T-helper 2 cell treated with Interferon-gamma antibody and Interleukin-4, amounts not matched to agents 5 μg/mL and 100 μg/mL, for 36 hours (primary cell): ENCODE results near the gene PLA1A.

Source experiments
- DNase-seq: peaks from one replicate; pipeline ENCODE4 v3.0.0; 2021; ENCODE audit warnings: low spot score
- H3K27ac Mint-ChIP-seq: one replicate; pipeline ENCODE4 v1.8.0; 2021; ENCODE audit warnings: mild to moderate bottlenecking, mixed read lengths
- H3K27me3 Mint-ChIP-seq: one replicate; pipeline ENCODE4 v1.8.0; 2021; ENCODE audit warnings: low read depth, mixed read lengths
- H3K36me3 Mint-ChIP-seq: one replicate; pipeline ENCODE4 v1.8.0; 2021; ENCODE audit warnings: low read depth, mixed read lengths
- H3K4me1 Mint-ChIP-seq: one replicate; pipeline ENCODE4 v1.8.0; 2021; ENCODE audit warnings: low read depth, mixed read lengths
- H3K4me3 Mint-ChIP-seq: one replicate; pipeline ENCODE4 v1.8.0; 2022; ENCODE audit warnings: mild to moderate bottlenecking, moderate library complexity, mixed read lengths
- H3K9me3 Mint-ChIP-seq: one replicate; pipeline ENCODE4 v1.8.0; 2021; ENCODE audit warnings: mixed read lengths

Gene PLA1A

GRCh38 chr3:119608405-119609000, 10.8 kb downstream of the PLA1A start:
- no peak overlapping the region for H3K4me3 Mint-ChIP-seq
- peaks cover 31% of the 10 kb centered on the region for H3K27me3 Mint-ChIP-seq
- no peak for DNase-seq
- peaks cover 5% of the 10 kb centered on the region for H3K4me1 Mint-ChIP-seq
- H3K27ac Mint-ChIP-seq: no peak overlapping the region
- H3K36me3 Mint-ChIP-seq: no peaks in the 10 kb centered on the region
- H3K9me3 Mint-ChIP-seq: no peaks in the 10 kb centered on the region

GRCh38 chr3:119609301-119609700, 11.6 kb downstream of the PLA1A start:
- no peak overlapping the region for H3K27ac Mint-ChIP-seq
- no peak overlapping the region for H3K4me3 Mint-ChIP-seq
- H3K36me3 Mint-ChIP-seq: no peaks in the 10 kb centered on the region
- no peak for DNase-seq
- peaks cover 5% of the 10 kb centered on the region for H3K4me1 Mint-ChIP-seq
- H3K27me3 Mint-ChIP-seq: peaks cover 31% of the 10 kb centered on the region
- H3K9me3 Mint-ChIP-seq: no peaks in the 10 kb centered on the region

GRCh38 chr3:119611664-119612063, 14.0 kb downstream of the PLA1A start:
- H3K27me3 Mint-ChIP-seq: peaks cover 31% of the 10 kb centered on the region
- no peak overlapping the region for H3K27ac Mint-ChIP-seq
- no peak overlapping the region for H3K4me3 Mint-ChIP-seq
- H3K9me3 Mint-ChIP-seq: no peaks in the 10 kb centered on the region
- DNase-seq: no peak
- H3K36me3 Mint-ChIP-seq: no peaks in the 10 kb centered on the region
- no peaks in the 10 kb centered on the region for H3K4me1 Mint-ChIP-seq

DNA sequence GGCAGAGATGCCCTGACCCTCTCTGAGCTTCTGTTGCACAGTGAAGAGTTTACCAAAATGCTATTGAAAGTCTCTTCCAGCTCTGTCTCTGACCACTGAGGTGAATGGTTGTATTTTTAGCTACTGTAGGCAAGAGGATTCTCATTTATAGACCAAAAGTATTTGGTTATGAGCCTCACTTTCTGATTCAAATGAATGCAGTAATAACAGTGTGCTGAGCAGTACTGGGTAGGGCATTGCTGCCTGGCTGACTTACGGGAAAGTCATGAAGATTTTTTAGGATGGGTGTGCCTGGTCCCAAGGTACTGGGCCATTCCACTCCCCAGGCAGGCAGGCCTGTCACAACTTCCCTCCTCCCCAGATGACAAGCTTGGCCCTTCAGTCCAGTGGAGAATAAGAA, 15.5 kb downstream of the PLA1A start:
- Mint-ChIP-seq H3K4me3 (no peak overlapping the region), H3K27me3 (peaks cover 25% of the 10 kb centered on the region), H3K36me3 (no peaks in the 10 kb centered on the region), H3K27ac (no peak overlapping the region), H3K4me1 (no peaks in the 10 kb centered on the region), H3K9me3 (no peaks in the 10 kb centered on the region)
- no peak for DNase-seq

DNA sequence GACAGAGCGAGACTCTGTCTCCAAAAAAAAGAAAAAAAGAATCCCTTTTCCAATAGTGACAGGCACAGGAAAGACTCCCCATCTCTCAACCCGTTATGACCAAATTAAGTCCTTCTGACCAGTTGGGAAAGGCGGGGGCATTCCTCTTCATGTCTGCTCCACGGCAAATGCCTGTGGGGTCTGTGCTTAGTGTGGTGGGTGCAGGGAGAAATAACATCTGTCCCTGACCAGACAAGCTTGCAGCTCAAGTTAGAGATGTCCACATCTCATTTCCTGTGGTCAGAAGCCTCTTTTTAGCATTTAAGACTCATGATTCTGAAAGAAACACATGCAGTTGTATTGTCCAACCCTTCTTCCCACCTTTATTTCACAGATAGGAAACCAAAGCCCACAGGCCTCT, 16.2 kb downstream of the PLA1A start:
- H3K27ac Mint-ChIP-seq: no peak overlapping the region
- no peak overlapping the region for H3K4me3 Mint-ChIP-seq
- H3K36me3 Mint-ChIP-seq: no peaks in the 10 kb centered on the region
- DNase-seq: no peak
- H3K4me1 Mint-ChIP-seq: no peaks in the 10 kb centered on the region
- no peaks in the 10 kb centered on the region for H3K9me3 Mint-ChIP-seq
- peaks cover 22% of the 10 kb centered on the region for H3K27me3 Mint-ChIP-seq

- no peaks in the 10 kb centered on the region for H3K4me1 Mint-ChIP-seq
- H3K27ac Mint-ChIP-seq: no peak overlapping the region
- H3K27me3 Mint-ChIP-seq: peaks cover 6% of the 10 kb centered on the region
- H3K36me3 Mint-ChIP-seq: no peaks in the 10 kb centered on the region
- no peak for DNase-seq
- H3K9me3 Mint-ChIP-seq: no peaks in the 10 kb centered on the region
- no peak overlapping the region for H3K4me3 Mint-ChIP-seq
Observed at GRCh38 chr3:119616056-119616455, 18.4 kb downstream of the PLA1A start.

DNA sequence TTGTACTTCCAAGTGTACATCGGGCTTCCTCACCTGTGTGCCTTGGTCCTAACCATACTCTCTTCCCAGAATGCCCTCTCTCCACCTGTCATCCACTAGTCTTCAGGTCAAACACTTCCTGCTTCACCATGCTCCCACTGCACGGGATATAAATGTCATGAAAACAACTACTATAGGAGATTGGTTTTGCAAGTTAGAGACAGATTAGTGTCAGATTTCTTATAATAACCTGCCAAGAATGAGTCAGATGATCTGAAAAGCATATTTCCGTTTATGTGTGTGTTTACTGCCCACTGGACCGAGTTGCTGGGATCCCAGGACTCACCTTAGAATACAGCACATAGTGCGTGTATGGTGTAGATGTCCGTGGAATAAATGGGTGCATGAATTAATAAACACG, 21.4 kb downstream of the PLA1A start:
- Mint-ChIP-seq H3K4me1 (no peaks in the 10 kb centered on the region), H3K4me3 (no peak overlapping the region), H3K9me3 (no peaks in the 10 kb centered on the region), H3K36me3 (no peaks in the 10 kb centered on the region), H3K27ac (no peak overlapping the region), H3K27me3 (no peaks in the 10 kb centered on the region)
- no peak for DNase-seq

DNA sequence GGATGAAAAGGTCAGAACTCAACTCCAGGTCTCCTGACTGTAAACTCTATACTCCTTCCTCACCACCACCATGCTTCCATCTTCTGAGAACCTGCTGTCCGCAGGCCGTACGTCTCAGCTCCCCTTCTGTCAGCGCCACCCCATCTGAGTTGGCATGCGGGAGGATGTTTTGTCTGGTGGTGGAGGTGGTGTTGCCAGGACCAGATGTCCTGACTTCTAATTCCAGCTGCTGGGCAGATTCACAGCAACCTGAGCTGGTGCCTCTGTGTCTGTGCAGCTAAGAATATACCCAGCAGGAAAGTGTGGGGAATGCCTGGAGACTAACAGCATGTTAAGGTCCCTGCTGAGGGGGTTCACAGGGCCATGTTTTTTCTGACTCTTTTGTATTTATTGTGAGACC, 23.2 kb downstream of the PLA1A start:
- Mint-ChIP-seq H3K9me3 (no peaks in the 10 kb centered on the region), H3K4me3 (no peak overlapping the region), H3K36me3 (no peaks in the 10 kb centered on the region), H3K4me1 (no peaks in the 10 kb centered on the region), H3K27ac (no peak overlapping the region), H3K27me3 (no peaks in the 10 kb centered on the region)
- DNase-seq: no peak

GRCh38 chr3:119624002-119624720, 26.5 kb downstream of the PLA1A start:
- no peaks in the 10 kb centered on the region for H3K9me3 Mint-ChIP-seq
- no peak overlapping the region for H3K4me3 Mint-ChIP-seq
- peaks cover 20% of the 10 kb centered on the region for H3K4me1 Mint-ChIP-seq
- H3K27me3 Mint-ChIP-seq: no peaks in the 10 kb centered on the region
- peaks cover 2% of the 10 kb centered on the region for H3K36me3 Mint-ChIP-seq
- H3K27ac Mint-ChIP-seq: no peak overlapping the region
- no peak for DNase-seq

DNA sequence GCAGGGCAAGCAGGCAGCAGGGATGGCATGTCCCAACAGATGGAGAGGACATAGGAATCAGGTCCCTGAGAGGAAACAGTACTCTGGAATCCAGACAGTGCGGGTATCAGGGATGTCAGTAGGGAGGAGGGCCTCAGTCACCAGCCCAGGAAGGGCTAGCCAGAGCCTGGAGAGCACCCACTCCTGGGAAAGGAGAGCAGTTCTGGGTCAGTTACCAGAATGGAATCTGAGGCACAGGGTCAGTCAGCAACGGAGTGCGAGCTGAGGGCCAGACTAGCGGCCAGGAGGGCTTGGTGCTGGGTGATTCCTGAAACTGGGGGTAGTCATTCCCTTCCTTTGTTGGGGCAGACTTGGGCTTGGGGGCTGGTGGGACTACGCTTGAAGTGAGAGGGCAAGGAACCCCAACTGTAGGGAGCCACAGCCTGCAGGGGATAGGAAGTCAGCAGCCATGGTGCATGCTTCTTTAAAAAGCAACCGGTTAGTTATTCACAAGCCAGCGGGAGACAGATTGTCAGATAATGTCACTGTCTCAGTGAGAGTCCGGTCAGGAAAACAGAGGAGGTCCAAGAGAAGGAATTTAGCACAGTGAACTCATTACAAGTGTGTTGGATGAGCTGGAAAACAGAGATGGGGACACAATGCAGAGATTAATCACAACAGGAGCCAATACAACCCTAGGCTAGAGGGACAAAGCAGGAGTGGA, 27.9 kb downstream of the PLA1A start:
- no peak for DNase-seq
- H3K27ac Mint-ChIP-seq: no peak overlapping the region
- H3K4me1 Mint-ChIP-seq: peaks cover 25% of the 10 kb centered on the region
- peaks cover 2% of the 10 kb centered on the region for H3K36me3 Mint-ChIP-seq
- no peaks in the 10 kb centered on the region for H3K27me3 Mint-ChIP-seq
- no peaks in the 10 kb centered on the region for H3K9me3 Mint-ChIP-seq
- H3K4me3 Mint-ChIP-seq: no peak overlapping the region

DNA sequence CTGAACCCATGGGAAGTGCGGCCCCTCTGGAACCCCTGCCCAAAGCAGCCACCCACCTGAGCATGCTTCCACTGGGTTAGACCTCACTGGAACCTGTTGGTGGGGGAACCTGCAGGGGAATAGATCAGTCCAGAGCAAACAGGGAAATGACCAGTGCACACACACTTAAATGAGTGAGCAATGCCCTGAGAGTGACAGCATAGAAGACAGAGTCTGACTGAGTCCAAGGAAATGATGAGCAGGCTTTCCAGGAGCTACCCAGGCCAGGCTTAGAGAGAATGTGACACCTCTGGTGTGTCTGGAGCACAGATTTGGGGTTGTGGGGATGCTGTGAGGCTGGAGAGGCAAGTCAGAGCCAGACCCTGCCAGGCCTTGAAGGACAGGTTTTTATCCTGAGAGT, 28.5 kb downstream of the PLA1A start:
- Mint-ChIP-seq H3K36me3 (peaks cover 2% of the 10 kb centered on the region), H3K9me3 (no peaks in the 10 kb centered on the region), H3K4me3 (no peak overlapping the region)

DNA sequence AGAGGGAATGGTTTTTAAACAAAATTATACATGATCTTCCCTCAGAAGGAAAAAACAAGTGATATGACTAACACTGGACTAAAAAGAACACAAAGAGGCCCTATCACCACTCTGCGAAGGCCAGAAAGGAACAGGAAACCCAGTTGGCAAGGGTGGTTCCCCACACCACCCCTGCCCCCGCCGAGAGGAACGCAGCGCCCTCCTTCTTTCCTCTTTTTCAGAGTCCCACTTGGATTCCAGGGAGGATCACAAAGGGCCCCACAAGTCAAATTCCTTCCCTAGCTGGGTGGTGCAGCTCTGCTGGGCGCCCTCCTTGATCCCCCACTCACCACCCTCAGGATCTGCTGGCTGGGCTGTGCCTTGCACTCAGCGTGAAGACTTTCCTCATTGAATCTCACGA, 29.8 kb downstream of the PLA1A start:
- Mint-ChIP-seq H3K36me3 (peaks cover 2% of the 10 kb centered on the region), H3K9me3 (no peaks in the 10 kb centered on the region), H3K27me3 (no peaks in the 10 kb centered on the region), H3K27ac (no peak overlapping the region), H3K4me1 (peaks cover 28% of the 10 kb centered on the region), H3K4me3 (peak overlapping the region; percentile 10)
- DNase-seq: no peak

More for the DNA sequence above, 28.5 kb downstream of the PLA1A start:
- Mint-ChIP-seq H3K27me3 (no peaks in the 10 kb centered on the region), H3K4me1 (peaks cover 28% of the 10 kb centered on the region), H3K27ac (no peak overlapping the region)
- no peak for DNase-seq

- Mint-ChIP-seq H3K9me3 (no peaks in the 10 kb centered on the region), H3K27ac (no peak overlapping the region), H3K36me3 (peaks cover 2% of the 10 kb centered on the region), H3K4me1 (peaks cover 28% of the 10 kb centered on the region), H3K4me3 (no peak overlapping the region), H3K27me3 (no peaks in the 10 kb centered on the region)
- DNase-seq: peak; percentile 32
Observed at GRCh38 chr3:119628390-119628789, 30.7 kb downstream of the PLA1A start.

- Mint-ChIP-seq H3K4me3 (no peak overlapping the region), H3K27ac (no peak overlapping the region), H3K9me3 (no peaks in the 10 kb centered on the region), H3K36me3 (peaks cover 2% of the 10 kb centered on the region), H3K4me1 (peaks cover 28% of the 10 kb centered on the region), H3K27me3 (no peaks in the 10 kb centered on the region)
- DNase-seq: no peak
Observed at GRCh38 chr3:119628816-119629445, 31.2 kb downstream of the PLA1A start.
